ENCODE data around the gene ARRDC2. TPM values are rescaled to one million over a fixed set of nuclear protein-coding genes. Genes with fewer than 3 reads are reported as not detected.

ARRDC2 gene
- total and polyA plus RNA-seq, 4 donors = 2.7 to 32.3 (median 6.5) TPM

DNA sequence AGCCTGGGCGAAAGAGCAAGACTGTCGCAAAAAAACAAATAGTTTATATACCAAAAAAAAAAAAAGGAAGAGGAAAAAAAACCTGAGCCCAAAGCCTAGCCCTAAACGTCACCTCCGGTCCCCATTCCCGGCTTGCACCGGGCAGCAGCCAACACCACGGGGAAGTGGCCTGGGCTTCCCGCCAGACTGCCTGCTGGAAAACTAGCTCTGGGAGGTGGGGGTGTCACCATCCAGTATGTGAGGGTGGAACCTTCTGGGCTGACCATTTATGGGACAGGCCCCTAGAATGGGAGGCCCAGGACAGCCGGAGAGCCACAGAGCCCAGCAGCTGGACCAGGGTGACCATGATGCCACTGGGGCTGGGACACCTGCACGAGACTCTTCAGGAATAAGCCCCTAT is 41.4 kb downstream of the ARRDC2 start (continued):
- TF ChIP-seq, protein P1, sequence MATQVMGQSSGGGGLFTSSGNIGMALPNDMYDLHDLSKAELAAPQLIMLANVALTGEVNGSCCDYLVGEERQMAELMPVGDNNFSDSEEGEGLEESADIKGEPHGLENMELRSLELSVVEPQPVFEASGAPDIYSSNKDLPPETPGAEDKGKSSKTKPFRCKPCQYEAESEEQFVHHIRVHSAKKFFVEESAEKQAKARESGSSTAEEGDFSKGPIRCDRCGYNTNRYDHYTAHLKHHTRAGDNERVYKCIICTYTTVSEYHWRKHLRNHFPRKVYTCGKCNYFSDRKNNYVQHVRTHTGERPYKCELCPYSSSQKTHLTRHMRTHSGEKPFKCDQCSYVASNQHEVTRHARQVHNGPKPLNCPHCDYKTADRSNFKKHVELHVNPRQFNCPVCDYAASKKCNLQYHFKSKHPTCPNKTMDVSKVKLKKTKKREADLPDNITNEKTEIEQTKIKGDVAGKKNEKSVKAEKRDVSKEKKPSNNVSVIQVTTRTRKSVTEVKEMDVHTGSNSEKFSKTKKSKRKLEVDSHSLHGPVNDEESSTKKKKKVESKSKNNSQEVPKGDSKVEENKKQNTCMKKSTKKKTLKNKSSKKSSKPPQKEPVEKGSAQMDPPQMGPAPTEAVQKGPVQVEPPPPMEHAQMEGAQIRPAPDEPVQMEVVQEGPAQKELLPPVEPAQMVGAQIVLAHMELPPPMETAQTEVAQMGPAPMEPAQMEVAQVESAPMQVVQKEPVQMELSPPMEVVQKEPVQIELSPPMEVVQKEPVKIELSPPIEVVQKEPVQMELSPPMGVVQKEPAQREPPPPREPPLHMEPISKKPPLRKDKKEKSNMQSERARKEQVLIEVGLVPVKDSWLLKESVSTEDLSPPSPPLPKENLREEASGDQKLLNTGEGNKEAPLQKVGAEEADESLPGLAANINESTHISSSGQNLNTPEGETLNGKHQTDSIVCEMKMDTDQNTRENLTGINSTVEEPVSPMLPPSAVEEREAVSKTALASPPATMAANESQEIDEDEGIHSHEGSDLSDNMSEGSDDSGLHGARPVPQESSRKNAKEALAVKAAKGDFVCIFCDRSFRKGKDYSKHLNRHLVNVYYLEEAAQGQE (IDR thresholded peaks at IDR 0.05) = peak; percentile 85
- TF ChIP-seq HNF4G (IDR thresholded peaks at IDR 0.05) = no peak
- TF ChIP-seq HNF4A (conservative IDR thresholded peaks at IDR 0.05) = peak; percentile 15 to 63
- TF ChIP-seq, protein P2, sequence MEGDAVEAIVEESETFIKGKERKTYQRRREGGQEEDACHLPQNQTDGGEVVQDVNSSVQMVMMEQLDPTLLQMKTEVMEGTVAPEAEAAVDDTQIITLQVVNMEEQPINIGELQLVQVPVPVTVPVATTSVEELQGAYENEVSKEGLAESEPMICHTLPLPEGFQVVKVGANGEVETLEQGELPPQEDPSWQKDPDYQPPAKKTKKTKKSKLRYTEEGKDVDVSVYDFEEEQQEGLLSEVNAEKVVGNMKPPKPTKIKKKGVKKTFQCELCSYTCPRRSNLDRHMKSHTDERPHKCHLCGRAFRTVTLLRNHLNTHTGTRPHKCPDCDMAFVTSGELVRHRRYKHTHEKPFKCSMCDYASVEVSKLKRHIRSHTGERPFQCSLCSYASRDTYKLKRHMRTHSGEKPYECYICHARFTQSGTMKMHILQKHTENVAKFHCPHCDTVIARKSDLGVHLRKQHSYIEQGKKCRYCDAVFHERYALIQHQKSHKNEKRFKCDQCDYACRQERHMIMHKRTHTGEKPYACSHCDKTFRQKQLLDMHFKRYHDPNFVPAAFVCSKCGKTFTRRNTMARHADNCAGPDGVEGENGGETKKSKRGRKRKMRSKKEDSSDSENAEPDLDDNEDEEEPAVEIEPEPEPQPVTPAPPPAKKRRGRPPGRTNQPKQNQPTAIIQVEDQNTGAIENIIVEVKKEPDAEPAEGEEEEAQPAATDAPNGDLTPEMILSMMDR (IDR thresholded peaks at IDR 0.05; ENCODE audit: low read depth, low read length, missing input control) = no peak
- peak; percentile 36 to 49 for TF ChIP-seq RAD21 (IDR thresholded peaks at IDR 0.05)
- peak; percentile 57 for TF ChIP-seq FOXA1 (IDR thresholded peaks at IDR 0.05)

DNA sequence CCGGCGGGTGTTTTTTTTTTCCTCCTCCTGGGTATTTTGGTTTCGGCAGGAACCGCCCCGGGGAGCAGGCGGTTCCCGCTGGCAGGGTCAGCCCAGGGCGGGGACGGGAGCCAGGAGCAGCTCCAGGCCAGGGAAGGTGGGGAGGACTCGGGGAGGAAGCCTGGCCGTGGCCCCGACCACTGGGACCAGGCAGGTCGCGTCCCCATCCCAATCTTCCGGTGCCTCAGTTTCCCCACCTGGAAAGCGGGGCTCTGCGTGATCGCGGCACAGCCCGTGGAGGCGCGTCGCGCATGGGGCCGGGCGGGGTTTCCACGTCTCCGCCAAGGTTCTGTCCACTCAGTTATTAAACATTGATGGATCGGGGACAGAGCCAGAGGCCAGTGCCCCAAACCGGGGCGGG is 43.9 kb downstream of the ARRDC2 start:
- no peak for DNase-seq (ENCODE audit: low spot score)
- Histone ChIP-seq H3K27ac (ENCODE audit: low read depth in 1 of 2, low read length in 2 of 2) (peak overlapping the region; percentile 88 to 89), H3K4me3 (ENCODE audit: low read depth in 1 of 3, low read length in 3 of 3) (peak overlapping the region; percentile 45 to 47 (median 46)), H3K9ac (ENCODE audit: low read depth in 1 of 2, low read length in 2 of 2) (peak overlapping the region in 1 of 2 donors; percentile 95), H3K27me3 (ENCODE audit: control insufficient read depth in 4 of 4, insufficient read depth in 4 of 4, low read length in 3 of 4) (no peaks in the 10 kb centered on the region), H3K4me1 (ENCODE audit: control insufficient read depth in 4 of 4, insufficient read depth in 4 of 4, low read length in 3 of 4) (peaks cover 0 to 34% (median 25%) of the 10 kb centered on the region in 4 donors), H3K36me3 (ENCODE audit: control insufficient read depth in 4 of 4, insufficient read depth in 3 of 4, low read depth in 1 of 4, low read length in 3 of 4) (no peaks in the 10 kb centered on the region), H3K9me3 (ENCODE audit: control insufficient read depth in 4 of 4, low read length in 3 of 4) (no peaks in the 10 kb centered on the region)
- no peak for TF ChIP-seq GABPA (IDR thresholded peaks at IDR 0.05 in 1 of 2, conservative IDR thresholded peaks at IDR 0.05 in 1 of 2)
- TF ChIP-seq, protein P3, sequence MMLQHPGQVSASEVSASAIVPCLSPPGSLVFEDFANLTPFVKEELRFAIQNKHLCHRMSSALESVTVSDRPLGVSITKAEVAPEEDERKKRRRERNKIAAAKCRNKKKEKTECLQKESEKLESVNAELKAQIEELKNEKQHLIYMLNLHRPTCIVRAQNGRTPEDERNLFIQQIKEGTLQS (IDR thresholded peaks at IDR 0.05) = no peak
- TF ChIP-seq RXRA (IDR thresholded peaks at IDR 0.05) = peak; percentile 51 to 66
- peak in 1 of 2 donors; percentile 27 for TF ChIP-seq HNF4A (conservative IDR thresholded peaks at IDR 0.05)
- peak; percentile 37 for TF ChIP-seq SP1 (IDR thresholded peaks at IDR 0.05)
- TF ChIP-seq YY1 (IDR thresholded peaks at IDR 0.05) = peak; percentile 31
- TF ChIP-seq, protein P2 (IDR thresholded peaks at IDR 0.05; ENCODE audit: low read depth, low read length, missing input control) = no peak
- TF ChIP-seq, protein P1 (IDR thresholded peaks at IDR 0.05) = no peak
- TF ChIP-seq, protein P4, sequence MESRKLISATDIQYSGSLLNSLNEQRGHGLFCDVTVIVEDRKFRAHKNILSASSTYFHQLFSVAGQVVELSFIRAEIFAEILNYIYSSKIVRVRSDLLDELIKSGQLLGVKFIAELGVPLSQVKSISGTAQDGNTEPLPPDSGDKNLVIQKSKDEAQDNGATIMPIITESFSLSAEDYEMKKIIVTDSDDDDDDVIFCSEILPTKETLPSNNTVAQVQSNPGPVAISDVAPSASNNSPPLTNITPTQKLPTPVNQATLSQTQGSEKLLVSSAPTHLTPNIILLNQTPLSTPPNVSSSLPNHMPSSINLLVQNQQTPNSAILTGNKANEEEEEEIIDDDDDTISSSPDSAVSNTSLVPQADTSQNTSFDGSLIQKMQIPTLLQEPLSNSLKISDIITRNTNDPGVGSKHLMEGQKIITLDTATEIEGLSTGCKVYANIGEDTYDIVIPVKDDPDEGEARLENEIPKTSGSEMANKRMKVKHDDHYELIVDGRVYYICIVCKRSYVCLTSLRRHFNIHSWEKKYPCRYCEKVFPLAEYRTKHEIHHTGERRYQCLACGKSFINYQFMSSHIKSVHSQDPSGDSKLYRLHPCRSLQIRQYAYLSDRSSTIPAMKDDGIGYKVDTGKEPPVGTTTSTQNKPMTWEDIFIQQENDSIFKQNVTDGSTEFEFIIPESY (IDR thresholded peaks at IDR 0.05) = no peak
- no peak for TF ChIP-seq EGR1 (IDR thresholded peaks at IDR 0.05; ENCODE audit: low read depth in 2 of 2)
- TF ChIP-seq, protein P5, sequence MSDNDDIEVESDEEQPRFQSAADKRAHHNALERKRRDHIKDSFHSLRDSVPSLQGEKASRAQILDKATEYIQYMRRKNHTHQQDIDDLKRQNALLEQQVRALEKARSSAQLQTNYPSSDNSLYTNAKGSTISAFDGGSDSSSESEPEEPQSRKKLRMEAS (IDR thresholded peaks at IDR 0.05) = no peak
- TF ChIP-seq NR2F2 (IDR thresholded peaks at IDR 0.05) = no peak
- no peak for TF ChIP-seq JUND (IDR thresholded peaks at IDR 0.05)
- no peak for TF ChIP-seq TAF1 (conservative IDR thresholded peaks at IDR 0.05)
- no peak for TF ChIP-seq FOXA1 (IDR thresholded peaks at IDR 0.05)
- TF ChIP-seq RAD21 (IDR thresholded peaks at IDR 0.05) = peak in 1 of 2 donors; percentile 16
- TF ChIP-seq FOXA2 (IDR thresholded peaks at IDR 0.05) = no peak
- no peak for TF ChIP-seq HNF4G (IDR thresholded peaks at IDR 0.05)
- WGBS = 14% methylated on average over 31 of the region's 31 CpGs
